Spinal cord (tissue), 10 donors: ENCODE results near the gene SCARB2. TPM values are rescaled to one million over a fixed set of nuclear protein-coding genes. Genes with fewer than 3 reads are reported as not detected.

Source experiments
- DNase-seq, 6 donors: peaks; one replicate each; pipeline versions ENCODE4 v3.0.0 to v3.0.0-alpha.2; 2013 to 2015; ENCODE audit warnings: low spot score in 6 of 6, low read depth in 4 of 6
- H3K27ac ChIP-seq: one replicate; pipeline ENCODE4 v1.5.1; 2013; ENCODE audit warnings: low read depth, low read length, control low read depth
- H3K27me3 ChIP-seq: one replicate; pipeline ENCODE4 v1.6.1; 2013; ENCODE audit warnings: low read length; ENCODE audit not compliant: control insufficient read depth, insufficient read depth
- H3K36me3 ChIP-seq: one replicate; pipeline ENCODE4 v1.6.1; 2013; ENCODE audit warnings: low read length; ENCODE audit not compliant: control insufficient read depth, insufficient read depth
- H3K4me1 ChIP-seq: one replicate; pipeline ENCODE4 v1.6.1; 2013; ENCODE audit warnings: low read length; ENCODE audit not compliant: control insufficient read depth, insufficient read depth
- H3K4me3 ChIP-seq: one replicate; pipeline ENCODE4 v1.5.1; 2013; ENCODE audit warnings: low read depth, low read length, control low read depth
- H3K9me3 ChIP-seq: one replicate; pipeline ENCODE4 v1.6.1; 2013; ENCODE audit warnings: low read length; ENCODE audit not compliant: control insufficient read depth, insufficient read depth
- WGBS: methylation state at CpG from one replicate; pipeline ENCODE4 v1.1.5; 2013; ENCODE audit warnings: missing lambda C conversion rate; ENCODE audit not compliant: insufficient coverage; 5-methylcytosine and 5-hydroxymethylcytosine counted together
- polyA plus RNA-seq, 2 donors: library from polyadenylated mRNA; unstranded; fragments of 120-200 nt; gene quantifications; one replicate each; pipeline ENCODE4 v1.2.1, GENCODE V29; 2013; ENCODE audit not compliant: insufficient read length in 2 of 2
- total RNA-seq, 2 donors: library from RNA; depleted of rRNA in 1 of 2; stranded (reverse); fragments of 120-200 nt in 1 of 2; fragments of >200 nt in 1 of 2; gene quantifications; one replicate each; pipeline versions ENCODE4 v1.2.3 to v1.2.4, GENCODE V29; 2013 to 2014
- donor health status: healthy.

The SCARB2 gene
- total and polyA plus RNA-seq, 4 donors, result 191 to 326 (median 230) TPM

GRCh38 chr4:76214177-76214675, 602 bp upstream of the SCARB2 start:
- Histone ChIP-seq H3K36me3 (no peaks in the 10 kb centered on the region), H3K4me1 (peaks cover 17% of the 10 kb centered on the region), H3K9me3 (no peaks in the 10 kb centered on the region), H3K27me3 (no peaks in the 10 kb centered on the region), H3K4me3 (peak overlapping the region; percentile 86), H3K27ac (peak overlapping the region; percentile 98)
- no peak for DNase-seq
- 13% methylated on average over 9 of the region's 10 CpGs for WGBS

DNA sequence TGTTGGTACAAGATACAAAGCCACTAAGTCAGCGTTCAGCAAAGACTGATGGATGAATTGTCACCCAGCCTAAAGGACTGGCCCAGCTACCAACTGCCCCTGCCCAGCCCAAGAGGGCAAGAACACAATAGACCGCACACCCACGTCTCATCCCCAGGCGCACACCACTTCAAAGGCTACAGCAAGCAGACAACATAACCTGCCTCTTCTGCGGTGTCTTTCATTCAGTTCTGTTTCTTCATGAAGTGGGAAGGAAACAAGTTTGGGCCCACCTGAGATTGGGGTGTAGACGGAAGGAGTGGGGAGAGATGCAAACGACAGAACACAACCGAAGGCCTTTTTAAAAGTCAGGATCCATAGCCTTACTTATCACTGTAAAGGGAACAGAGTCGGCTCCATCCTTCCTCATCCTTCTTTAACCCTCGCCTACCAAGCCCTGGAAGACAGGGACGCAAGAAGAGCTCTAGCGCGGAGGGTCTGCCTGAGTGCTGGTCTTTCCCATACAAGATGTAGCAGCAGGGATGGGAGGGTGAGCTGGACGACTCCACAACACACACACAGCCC, 691 bp downstream of the SCARB2 start:
- Histone ChIP-seq H3K27ac (peak overlapping the region; percentile 98), H3K9me3 (no peaks in the 10 kb centered on the region), H3K4me3 (peak overlapping the region; percentile 86), H3K4me1 (peaks cover 20% of the 10 kb centered on the region), H3K36me3 (no peaks in the 10 kb centered on the region), H3K27me3 (no peaks in the 10 kb centered on the region)
- DNase-seq, result peak in 3 of 6 donors; percentile 33 to 90 (median 65)
- 0% methylated on average over 7 of the region's 14 CpGs for WGBS

- H3K4me1 ChIP-seq, result peaks cover 20% of the 10 kb centered on the region
- no peaks in the 10 kb centered on the region for H3K27me3 ChIP-seq
- 41% methylated on average over 3 of the region's 6 CpGs for WGBS
- no peaks in the 10 kb centered on the region for H3K36me3 ChIP-seq
- peak overlapping the region; percentile 98 for H3K27ac ChIP-seq
- DNase-seq, result peak in 2 of 6 donors; percentile 49 to 53
- H3K9me3 ChIP-seq, result no peaks in the 10 kb centered on the region
- peak overlapping the region; percentile 86 for H3K4me3 ChIP-seq
These were observed 1.6 kb downstream of the SCARB2 start for GRCh38 chr4:76211769-76212708.

DNA sequence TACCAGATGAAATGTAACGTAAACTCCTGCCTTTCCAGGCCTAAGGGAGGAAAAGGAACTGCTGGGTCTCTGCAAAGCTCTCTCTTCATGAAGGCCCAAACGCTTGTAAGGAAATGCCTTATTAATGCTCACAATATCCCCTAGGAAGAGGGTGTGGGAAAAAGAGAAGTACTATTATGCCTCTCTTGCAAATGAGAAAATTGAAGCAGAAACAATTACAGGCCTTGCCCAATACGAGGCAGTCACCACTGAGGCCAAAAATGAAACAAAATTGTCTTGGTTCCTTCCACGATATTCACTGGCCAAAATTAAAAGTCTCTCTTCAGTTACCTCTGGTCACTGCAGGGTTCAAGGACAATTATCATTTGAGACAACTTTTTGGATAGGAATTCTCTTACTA, 3.2 kb downstream of the SCARB2 start:
- H3K4me1 ChIP-seq, result peaks cover 20% of the 10 kb centered on the region
- H3K27ac ChIP-seq, result no peak overlapping the region
- WGBS, result 17% methylated on average over 2 of the region's 4 CpGs
- H3K9me3 ChIP-seq, result no peaks in the 10 kb centered on the region
- H3K36me3 ChIP-seq, result no peaks in the 10 kb centered on the region
- no peaks in the 10 kb centered on the region for H3K27me3 ChIP-seq
- no peak for DNase-seq
- H3K4me3 ChIP-seq, result no peak overlapping the region

GRCh38 chr4:76209881-76210280, 3.7 kb downstream of the SCARB2 start:
- no peak overlapping the region for H3K27ac ChIP-seq

DNA sequence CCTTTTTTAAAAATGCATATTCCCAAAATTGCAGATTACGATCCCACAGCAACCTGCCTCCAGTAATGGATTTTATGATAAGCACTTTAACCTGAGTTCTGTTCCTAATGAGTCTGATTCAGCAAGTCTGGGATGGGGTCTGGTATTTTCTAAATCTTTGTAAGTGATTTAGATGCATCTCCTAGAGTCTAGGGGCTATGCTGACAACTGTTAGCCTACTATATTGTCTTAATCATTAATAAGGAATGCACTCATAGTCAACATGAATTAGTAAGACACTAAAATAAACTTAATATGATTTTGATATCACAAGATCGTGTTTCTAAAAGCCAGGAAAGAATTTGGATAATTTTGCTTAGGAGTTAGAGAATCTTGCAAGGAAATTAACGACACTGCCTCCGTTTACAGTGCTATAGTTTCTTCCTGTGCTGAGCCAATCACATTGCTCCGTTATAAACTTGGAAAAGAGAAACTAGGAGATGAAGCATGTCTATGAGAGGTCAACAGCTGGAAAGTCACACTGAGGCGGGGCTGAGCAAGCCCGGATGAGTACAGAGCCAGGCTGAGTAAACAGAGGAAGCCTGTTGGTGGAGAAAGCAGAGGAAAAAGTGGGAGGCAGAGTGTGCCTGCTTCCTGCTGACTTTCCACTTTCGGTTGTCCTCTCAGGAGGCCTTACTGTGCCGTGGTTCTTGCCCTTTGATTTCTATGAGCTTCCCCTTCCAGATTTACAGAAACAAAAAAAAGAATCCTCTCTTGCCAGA, 5.4 kb downstream of the SCARB2 start:
- 61% methylated on average over 6 of the region's 9 CpGs for WGBS
- DNase-seq, result peak in 1 of 6 donors; percentile 66
- H3K27ac ChIP-seq, result peak overlapping the region; percentile 87

More at GRCh38 chr4:76209881-76210280, 3.7 kb downstream of the SCARB2 start:
- H3K27me3 ChIP-seq, result no peaks in the 10 kb centered on the region
- 79% methylated on average over 2 of the region's 4 CpGs for WGBS
- no peaks in the 10 kb centered on the region for H3K9me3 ChIP-seq
- no peak for DNase-seq
- peaks cover 16% of the 10 kb centered on the region for H3K4me1 ChIP-seq
- H3K4me3 ChIP-seq, result no peak overlapping the region
- H3K36me3 ChIP-seq, result no peaks in the 10 kb centered on the region

GRCh38 chr4:76207549-76207948, 6.1 kb downstream of the SCARB2 start:
- Histone ChIP-seq H3K36me3 (no peaks in the 10 kb centered on the region), H3K27me3 (no peaks in the 10 kb centered on the region), H3K4me3 (no peak overlapping the region), H3K9me3 (no peaks in the 10 kb centered on the region), H3K4me1 (peaks cover 6% of the 10 kb centered on the region), H3K27ac (peak overlapping the region; percentile 87)
- DNase-seq, result peak in 1 of 6 donors; percentile 76

More for the DNA sequence above, 5.4 kb downstream of the SCARB2 start:
- Histone ChIP-seq H3K27me3 (no peaks in the 10 kb centered on the region), H3K9me3 (no peaks in the 10 kb centered on the region), H3K36me3 (no peaks in the 10 kb centered on the region), H3K4me3 (peak overlapping the region; percentile 4), H3K4me1 (peaks cover 6% of the 10 kb centered on the region)

DNA sequence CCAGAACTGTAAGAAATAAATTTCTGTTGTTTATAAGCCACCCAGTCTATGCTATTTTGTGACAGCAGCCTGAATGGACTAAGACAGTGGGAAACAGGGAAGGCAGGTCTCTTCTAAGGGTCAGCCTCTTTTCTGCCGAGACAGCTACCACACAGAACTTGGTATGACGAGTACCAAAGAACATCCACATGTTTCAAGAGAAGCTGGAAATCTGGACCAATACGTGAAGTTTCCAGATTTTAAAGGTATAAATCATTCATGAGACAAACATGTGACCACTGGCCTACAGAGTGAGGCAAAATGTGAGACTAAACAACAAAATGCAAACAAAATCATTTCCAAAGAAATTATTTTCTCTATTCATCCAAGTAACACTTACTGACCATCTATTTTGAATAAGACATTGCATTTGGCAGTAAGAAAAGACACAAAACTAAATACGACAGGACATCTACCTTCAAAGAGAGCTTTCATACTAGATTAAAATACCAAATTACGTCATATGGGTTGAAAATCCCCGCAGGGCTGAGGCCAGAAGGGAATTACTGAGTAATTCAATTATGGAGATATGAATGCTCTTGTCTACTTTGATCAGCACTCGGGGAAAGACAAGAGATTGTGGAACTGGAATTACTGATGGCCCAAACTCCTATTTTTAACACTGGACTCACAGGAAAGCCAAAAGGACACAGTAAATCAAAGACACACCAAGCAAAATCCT, 7.2 kb downstream of the SCARB2 start:
- no peaks in the 10 kb centered on the region for H3K27me3 ChIP-seq
- H3K9me3 ChIP-seq, result no peaks in the 10 kb centered on the region
- no peak overlapping the region for H3K4me3 ChIP-seq
- 80% methylated on average over 2 of the region's 7 CpGs for WGBS
- peaks cover 10% of the 10 kb centered on the region for H3K4me1 ChIP-seq
- DNase-seq, result no peak
- no peaks in the 10 kb centered on the region for H3K36me3 ChIP-seq
- H3K27ac ChIP-seq, result peak overlapping the region; percentile 20

DNA sequence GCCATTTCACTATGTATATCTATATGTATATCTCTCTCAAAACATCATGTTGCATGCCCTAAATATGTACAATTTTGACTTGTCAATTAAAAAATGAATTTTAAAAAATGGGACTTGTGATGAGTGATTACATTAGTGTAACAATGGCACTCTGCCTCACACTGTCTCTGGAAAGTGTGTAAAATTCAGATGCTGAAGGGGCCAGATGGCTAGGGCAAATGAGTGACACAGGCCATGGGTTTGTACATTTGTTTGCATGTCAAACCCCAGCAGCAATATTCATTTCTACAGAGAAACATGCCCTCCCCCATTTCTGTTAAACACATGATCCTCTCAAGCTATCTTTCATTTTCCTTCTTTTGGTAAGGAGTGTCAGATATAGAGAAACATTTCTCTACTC, 8.1 kb downstream of the SCARB2 start:
- Histone ChIP-seq H3K36me3 (no peaks in the 10 kb centered on the region), H3K9me3 (no peaks in the 10 kb centered on the region), H3K27me3 (no peaks in the 10 kb centered on the region), H3K27ac (no peak overlapping the region), H3K4me3 (no peak overlapping the region), H3K4me1 (peaks cover 15% of the 10 kb centered on the region)
- peak in 1 of 6 donors; percentile 74 for DNase-seq
